Esophagus squamous epithelium (tissue), 4 donors: ENCODE results near the gene CILP2.

Experiments
- POLR2A ChIP-seq, 4 donors: fragments of 450-650 bp; IDR thresholded peaks; one replicate each; pipeline ENCODE4 v1.6.1; 2017; ENCODE audit warnings: antibody characterized with exemption in 4 of 4, mild to moderate bottlenecking in 4 of 4, moderate library complexity in 3 of 4
- TF ChIP-seq, protein P1 (sequence below), 6 experiments: fragments of 450-650 bp in 4 of 6; fragments of 200-600 bp in 2 of 6; sonication (generic) in 2 of 6; IDR thresholded peaks; one replicate each; pipeline ENCODE4 v1.5.1; 2016 to 2019; ENCODE audit warnings: antibody characterized with exemption in 6 of 6, mild to moderate bottlenecking in 4 of 6, moderate library complexity in 4 of 6

DNA sequence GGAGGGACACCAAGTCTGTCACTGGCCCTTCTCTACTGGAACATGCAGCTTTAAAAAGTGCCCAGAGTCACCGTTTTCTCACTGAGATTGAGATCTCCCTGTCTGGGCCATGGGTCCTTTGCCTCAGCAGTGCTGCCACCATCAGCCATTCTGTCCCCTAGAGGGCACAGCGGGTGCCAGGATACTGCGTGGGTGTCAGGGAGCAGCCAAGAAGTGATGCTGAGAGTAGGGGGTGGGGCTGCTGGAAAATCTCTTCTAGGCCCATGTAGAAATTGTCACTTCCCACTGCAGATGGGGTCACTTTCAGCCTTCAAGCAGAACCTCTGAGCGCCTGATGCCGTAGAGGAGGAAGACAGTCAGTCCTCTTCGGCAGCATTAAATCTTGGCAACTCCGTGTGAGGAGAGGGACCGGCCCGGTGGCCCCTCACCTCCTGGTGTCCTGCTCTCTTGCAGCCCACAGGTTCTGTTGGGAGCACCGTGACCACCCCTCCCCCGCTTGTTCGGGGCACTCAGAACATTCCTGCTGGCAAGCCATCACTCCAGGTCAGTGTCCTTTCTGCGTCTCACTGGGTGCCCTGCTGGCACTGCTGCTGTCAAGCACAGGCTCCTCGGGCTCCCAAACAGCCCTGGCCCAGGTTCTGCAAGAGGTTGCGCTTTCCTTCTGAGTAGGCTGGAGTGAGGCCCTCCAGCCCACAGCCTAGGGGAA is 44.1 kb upstream of the CILP2 start:
- TF ChIP-seq, protein P1, sequence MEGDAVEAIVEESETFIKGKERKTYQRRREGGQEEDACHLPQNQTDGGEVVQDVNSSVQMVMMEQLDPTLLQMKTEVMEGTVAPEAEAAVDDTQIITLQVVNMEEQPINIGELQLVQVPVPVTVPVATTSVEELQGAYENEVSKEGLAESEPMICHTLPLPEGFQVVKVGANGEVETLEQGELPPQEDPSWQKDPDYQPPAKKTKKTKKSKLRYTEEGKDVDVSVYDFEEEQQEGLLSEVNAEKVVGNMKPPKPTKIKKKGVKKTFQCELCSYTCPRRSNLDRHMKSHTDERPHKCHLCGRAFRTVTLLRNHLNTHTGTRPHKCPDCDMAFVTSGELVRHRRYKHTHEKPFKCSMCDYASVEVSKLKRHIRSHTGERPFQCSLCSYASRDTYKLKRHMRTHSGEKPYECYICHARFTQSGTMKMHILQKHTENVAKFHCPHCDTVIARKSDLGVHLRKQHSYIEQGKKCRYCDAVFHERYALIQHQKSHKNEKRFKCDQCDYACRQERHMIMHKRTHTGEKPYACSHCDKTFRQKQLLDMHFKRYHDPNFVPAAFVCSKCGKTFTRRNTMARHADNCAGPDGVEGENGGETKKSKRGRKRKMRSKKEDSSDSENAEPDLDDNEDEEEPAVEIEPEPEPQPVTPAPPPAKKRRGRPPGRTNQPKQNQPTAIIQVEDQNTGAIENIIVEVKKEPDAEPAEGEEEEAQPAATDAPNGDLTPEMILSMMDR (IDR thresholded peaks at IDR 0.05), result no peak
- no peak for TF ChIP-seq POLR2A (IDR thresholded peaks at IDR 0.05)
